Measurements from ENCODE around the gene PIN4. TPM values are rescaled to one million over a fixed set of nuclear protein-coding genes. Genes with fewer than 3 reads are reported as not detected.

The PIN4 gene
- total and polyA plus RNA-seq, 2 of the 8 experiments (the other 6 are each of a cell fraction or from before 2014, with no cell fraction given): 4.8 to 9.4 TPM

DNA sequence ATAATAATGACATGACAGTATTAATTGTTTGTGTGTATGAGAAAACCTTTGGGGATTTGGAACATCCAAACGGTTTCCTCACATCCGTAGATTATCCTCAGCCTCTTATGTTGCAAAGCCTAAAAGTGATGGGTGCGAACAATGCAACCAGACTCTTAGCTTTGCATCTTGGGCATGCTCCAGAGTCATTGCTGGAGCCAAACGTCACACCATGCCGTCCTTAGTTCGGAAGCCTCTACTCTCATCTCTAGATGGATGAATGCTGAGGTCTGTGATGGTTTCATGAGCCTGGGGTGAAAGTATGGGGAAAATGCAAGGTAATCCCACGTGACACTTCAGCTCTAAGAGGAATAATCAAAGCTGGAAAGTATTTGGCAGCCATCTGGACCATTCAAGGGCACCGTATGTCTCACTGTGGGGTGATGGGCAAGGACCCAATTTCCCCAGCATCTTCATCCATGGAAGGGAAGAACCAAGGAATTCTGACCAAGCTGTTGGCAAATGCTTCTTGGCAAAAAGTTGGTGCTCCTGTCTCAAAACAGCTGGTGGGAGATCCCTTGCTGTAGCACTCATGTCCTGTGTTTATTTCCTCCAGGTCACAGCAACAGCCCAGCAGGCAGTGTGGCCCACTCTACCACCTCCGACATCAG is 43.6 kb upstream of the PIN4 start:
- Histone ChIP-seq H3K23ac (ENCODE audit: insufficient read length) (no peak overlapping the region), H4K91ac (replicated peaks; ENCODE audit: insufficient read length, low read length) (no peak overlapping the region), H3K4me1 (replicated peaks in 1 of 4; ENCODE audit: control insufficient read depth in 3 of 4, insufficient read depth in 4 of 4, low read length in 3 of 4) (no peaks in the 10 kb centered on the region), H3K18ac (ENCODE audit: extremely low read depth, low read length) (no peak overlapping the region), H3K27me3 (replicated peaks in 1 of 4; ENCODE audit: control insufficient read depth in 3 of 4, extremely low read depth in 1 of 4, insufficient read depth in 3 of 4, low read length in 3 of 4) (peaks cover 0 to 4% (median 2%) of the 10 kb centered on the region in 4 experiments; a peak in 5 of 7 replicates), H2BK12ac (ENCODE audit: low read depth, low read length) (no peak overlapping the region), H2AFZ (ENCODE audit: low read length) (no peak overlapping the region), H2BK120ac (replicated peaks; ENCODE audit: low read depth, low read length) (no peak overlapping the region), H3K4me3 (ENCODE audit: extremely low read depth in 1 of 4, insufficient read depth in 2 of 4, low read depth in 3 of 4, low read length in 4 of 4) (no peak overlapping the region), H3K9ac (replicated peaks in 1 of 4; ENCODE audit: extremely low read depth in 1 of 4, low read depth in 3 of 4, low read length in 3 of 4) (no peak overlapping the region), H3K79me2 (ENCODE audit: control insufficient read depth in 1 of 2, insufficient read depth in 2 of 2, low read length in 2 of 2) (no peaks in the 10 kb centered on the region), H4K5ac (ENCODE audit: insufficient read length, low read depth, low read length) (no peak overlapping the region), H4K8ac (ENCODE audit: extremely low read depth, insufficient read depth, low read length) (no peak overlapping the region), H4K20me1 (replicated peaks in 1 of 2; ENCODE audit: control insufficient read depth in 1 of 2, insufficient read depth in 2 of 2, low read length in 2 of 2) (peaks cover 0 to 6% of the 10 kb centered on the region in 2 experiments), H3K27ac (ENCODE audit: low read depth, low read length) (no peak overlapping the region), H3K14ac (ENCODE audit: insufficient read length) (no peak overlapping the region), H3K56ac (replicated peaks; ENCODE audit: insufficient read length, low read depth, low read length) (no peak overlapping the region), H3K23me2 (ENCODE audit: low read depth, low read length) (no peaks in the 10 kb centered on the region), H2BK15ac (ENCODE audit: low read length) (no peak overlapping the region), H3K4me2 (ENCODE audit: insufficient read depth in 1 of 2, low read depth in 2 of 2, low read length in 2 of 2) (no peak overlapping the region), H3K9me3 (ENCODE audit: insufficient read depth in 2 of 2, low read depth in 1 of 2, low read length in 1 of 2) (no peaks in the 10 kb centered on the region), H2AK5ac (ENCODE audit: low read depth, low read length) (no peak overlapping the region), H3K36me3 (ENCODE audit: control insufficient read depth in 2 of 4, insufficient read depth in 4 of 4, low read length in 3 of 4) (peaks cover 0 to 4% (median 2%) of the 10 kb centered on the region in 4 experiments; a peak in 2 of 8 replicates), H2BK5ac (ENCODE audit: low read depth, low read length) (no peak overlapping the region), H3K79me1 (ENCODE audit: low read depth, low read length) (no peaks in the 10 kb centered on the region), H2BK20ac (ENCODE audit: low read length) (no peak overlapping the region), H3K4ac (replicated peaks; ENCODE audit: insufficient read length, low read depth, low read length) (no peak overlapping the region)
- ChIA-PET POLR2A (ENCODE audit: partially characterized antibody) (no interaction called here), CTCF (ENCODE audit: partially characterized antibody) (interaction anchor here (0.6 to 0.7 kb wide), 2 partner anchors 10 to 11 kb away, joined by 3 read pairs; no protein-coding TSS in a partner anchor)
- TF ChIP-seq TBP (IDR thresholded peaks at IDR 0.05; ENCODE audit: low read depth, low read length) (no peak), RXRA (IDR thresholded peaks at IDR 0.05; ENCODE audit: insufficient read depth, low read depth, low read length) (no peak)
- 88% methylated on average over 8 of the region's 9 CpGs; no CpG with 5 or more reads in 1 of the 2 experiments for WGBS, 2 experiments (ENCODE audit: extremely low coverage in 1 of 2, insufficient coverage in 1 of 2, insufficient read length in 1 of 2, insufficient replicate concordance in 2 of 2, low coverage in 1 of 2, low lambda C conversion rate in 2 of 2, missing lambda C conversion rate in 1 of 2)
- DNase-seq (ENCODE audit: low read depth in 1 of 2, low spot score in 2 of 2): no peak
- FAIRE-seq: no peak

Data from H1 (cell line).